GM12892 (cell line): ENCODE data around the gene ZSCAN29.

ENCODE experiments used
- DNase-seq: peaks from one replicate; pipeline ENCODE4 v3.0.0; 2011; ENCODE audit not compliant: insufficient read length
- FAIRE-seq: peaks from 2 replicates; lab custom pipeline; 2011; peaks lifted over from hg19 to GRCh38; lab: Jason Lieb, UNC
- POLR2A ChIP-seq: IDR thresholded peaks from 2 replicates; pipeline ENCODE4 v1.6.1; 2011; ENCODE audit warnings: low read depth, low read length, control low read depth
- POLR2AphosphoS5 ChIP-seq: IDR thresholded peaks from 2 replicates; pipeline ENCODE4 v1.6.1; 2011; ENCODE audit warnings: low read depth, low read length, control low read depth
- TAF1 ChIP-seq: IDR thresholded peaks from 2 replicates; pipeline ENCODE4 v1.6.1; 2011; ENCODE audit warnings: low read depth, mild to moderate bottlenecking, control low read depth, low read length, borderline replicate concordance

The ZSCAN29 gene

GRCh38 chr15:43329217-43329959, 41.5 kb downstream of the ZSCAN29 start:
- FAIRE-seq (no peak), DNase-seq (no peak)
- TF ChIP-seq TAF1 (no peak), POLR2AphosphoS5 (no peak), POLR2A (no peak)

DNA sequence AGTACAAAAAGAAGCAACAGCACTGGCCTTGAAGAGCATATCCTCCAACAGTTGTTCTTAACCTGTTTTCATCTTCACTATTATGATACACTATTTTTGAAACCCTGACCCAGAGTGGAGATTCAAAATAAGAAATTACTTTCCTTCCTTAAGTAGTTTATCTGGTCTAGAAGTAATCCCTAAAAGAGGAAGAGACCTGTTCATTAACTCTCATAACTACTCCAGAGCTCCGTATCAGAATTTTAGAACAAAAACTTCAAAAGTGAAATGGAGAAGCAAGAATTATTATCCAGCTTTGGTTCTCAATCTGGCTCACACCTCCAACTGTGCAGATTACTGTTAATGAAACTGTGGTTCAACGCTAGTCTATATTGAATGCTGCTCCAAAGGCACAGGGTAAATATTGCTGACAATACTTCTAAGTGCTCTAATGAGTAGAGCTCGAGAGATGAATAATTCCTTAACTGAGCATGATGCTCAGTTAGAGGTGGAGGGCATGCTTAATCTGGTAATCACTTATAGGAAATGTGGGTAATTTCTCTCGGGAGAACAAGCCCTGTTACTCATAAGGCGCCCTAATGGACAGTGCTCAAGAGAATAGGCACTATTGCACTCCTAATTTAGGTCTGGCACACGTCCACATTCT, 45.7 kb downstream of the ZSCAN29 start:
- DNase-seq (no peak), FAIRE-seq (no peak)
- TF ChIP-seq POLR2A (no peak), TAF1 (no peak), POLR2AphosphoS5 (no peak)

GRCh38 chr15:43318990-43319771, 51.7 kb downstream of the ZSCAN29 start:
- DNase-seq: no peak
- no peak for FAIRE-seq
- TF ChIP-seq TAF1 (no peak), POLR2A (no peak), POLR2AphosphoS5 (no peak)

DNA sequence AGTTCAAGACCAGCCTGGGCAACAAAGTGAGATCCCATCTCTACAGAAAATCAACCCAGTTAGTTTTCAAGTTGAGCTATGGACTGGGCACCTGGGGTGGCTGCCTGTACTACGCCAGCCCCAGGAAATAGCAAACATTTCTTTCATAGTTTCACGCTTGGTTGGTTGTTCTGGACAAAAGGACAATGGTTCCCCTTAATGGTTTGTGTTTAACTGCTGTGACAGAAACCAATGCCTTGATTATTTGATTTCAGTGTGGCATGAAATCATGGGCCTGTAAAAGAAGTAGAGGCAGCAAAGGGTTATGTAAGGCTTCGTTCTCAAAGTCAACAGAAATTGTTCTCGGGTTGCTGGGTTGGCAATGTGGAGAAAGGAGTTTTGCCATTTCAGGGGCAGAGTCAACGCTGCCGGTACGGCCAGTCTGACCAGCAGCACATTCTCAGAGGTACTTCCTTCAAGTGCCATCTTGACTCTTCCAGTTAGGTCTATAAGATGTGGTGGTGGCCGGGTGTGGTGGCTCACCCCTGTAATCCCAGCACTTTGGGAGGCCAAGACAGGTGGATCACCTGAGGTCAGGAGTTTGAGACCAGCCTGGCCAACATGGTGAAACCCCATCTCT, 53.2 kb downstream of the ZSCAN29 start:
- DNase-seq: no peak
- FAIRE-seq: no peak
- TF ChIP-seq POLR2AphosphoS5 (no peak), TAF1 (no peak), POLR2A (no peak)

GRCh38 chr15:43316971-43317346, 53.9 kb downstream of the ZSCAN29 start:
- DNase-seq (no peak), FAIRE-seq (no peak)
- no peak for TF ChIP-seq POLR2AphosphoS5
- TF ChIP-seq TAF1: no peak
- no peak for TF ChIP-seq POLR2A

- FAIRE-seq (no peak), DNase-seq (no peak)
- TF ChIP-seq TAF1: no peak
- TF ChIP-seq POLR2AphosphoS5: no peak
- TF ChIP-seq POLR2A: no peak
Measured at GRCh38 chr15:43316016-43316970, 54.5 kb downstream of the ZSCAN29 start.

- DNase-seq: no peak
Measured at GRCh38 chr15:43314171-43314570, 56.7 kb downstream of the ZSCAN29 start.

DNA sequence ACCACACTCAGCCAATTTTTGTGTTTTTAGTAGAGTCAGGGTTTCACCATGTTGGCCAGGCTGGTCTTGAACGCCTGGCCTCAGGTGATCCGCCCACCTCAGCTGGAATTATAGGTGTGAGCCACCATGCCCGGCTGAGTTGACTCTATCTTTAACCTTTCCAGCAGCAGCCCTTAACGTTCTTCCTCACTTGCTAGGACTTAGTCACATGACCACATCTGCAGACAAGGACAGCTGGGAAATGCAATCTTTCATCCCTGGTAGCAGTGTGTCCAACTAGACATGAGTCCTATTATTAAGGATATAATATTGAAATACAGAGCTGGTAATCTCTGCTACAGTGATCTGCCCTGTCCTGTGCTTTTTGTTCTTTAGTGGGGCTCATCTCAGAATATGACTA, 58.5 kb downstream of the ZSCAN29 start:
- DNase-seq (no peak), FAIRE-seq (no peak)
- TF ChIP-seq POLR2A (no peak), POLR2AphosphoS5 (no peak), TAF1 (no peak)

More at GRCh38 chr15:43314171-43314570, 56.7 kb downstream of the ZSCAN29 start:
- no peak for FAIRE-seq
- no peak for TF ChIP-seq TAF1
- TF ChIP-seq POLR2AphosphoS5: no peak
- no peak for TF ChIP-seq POLR2A
